ENCODE measurements around the gene RUBCN. TPM values are rescaled to one million over a fixed set of nuclear protein-coding genes. Genes with fewer than 3 reads are reported as not detected.

Gene RUBCN
- total RNA-seq, 4 donors from 2014 or later, result 24.0 to 63.7 (median 43.4) TPM

- no peak for TF ChIP-seq CTCF (IDR thresholded peaks at IDR 0.05; ENCODE audit: low read depth)
Measured at GRCh38 chr3:197697355-197697754, 39.3 kb downstream of the RUBCN start.

GRCh38 chr3:197694251-197694650, 42.5 kb downstream of the RUBCN start:
- TF ChIP-seq CTCF (IDR thresholded peaks at IDR 0.05; ENCODE audit: low read depth), result no peak

- TF ChIP-seq CTCF (IDR thresholded peaks at IDR 0.05; ENCODE audit: low read depth), result no peak
Measured at GRCh38 chr3:197692641-197693040, 44.1 kb downstream of the RUBCN start.

- no peak for TF ChIP-seq CTCF (IDR thresholded peaks at IDR 0.05; ENCODE audit: low read depth)
Measured at GRCh38 chr3:197690754-197691153, 46.0 kb downstream of the RUBCN start.

- TF ChIP-seq CTCF (IDR thresholded peaks at IDR 0.05; ENCODE audit: low read depth), result no peak
Measured at GRCh38 chr3:197687570-197687969, 49.1 kb downstream of the RUBCN start.

- no peak for TF ChIP-seq CTCF (IDR thresholded peaks at IDR 0.05; ENCODE audit: low read depth)
Measured at GRCh38 chr3:197686899-197687298, 49.8 kb downstream of the RUBCN start.

- no peak for TF ChIP-seq CTCF (IDR thresholded peaks at IDR 0.05; ENCODE audit: low read depth)
Measured at GRCh38 chr3:197685546-197685945, 51.2 kb downstream of the RUBCN start.
